T-helper 22 cell (primary cell): Measurements from ENCODE around the gene LEF1.
A peak's percentile ranks its signal among the peaks of the same experiment; 100 is the strongest.

Experiments
- DNase-seq: peaks from one replicate; pipeline ENCODE4 v3.0.0-alpha.2; 2020; ENCODE audit warnings: low read depth

Gene LEF1

GRCh38 chr4:108113229-108113628 lies 55.5 kb downstream of the LEF1 start:
- peak; percentile 46 for DNase-seq

- DNase-seq = no peak
Observed at GRCh38 chr4:108111781-108112180, 57.0 kb downstream of the LEF1 start.

- no peak for DNase-seq
Observed at GRCh38 chr4:108110450-108110849, 58.3 kb downstream of the LEF1 start.

- DNase-seq = no peak
Observed at GRCh38 chr4:108109997-108110416, 58.7 kb downstream of the LEF1 start.

- no peak for DNase-seq
Observed at GRCh38 chr4:108109111-108109510, 59.6 kb downstream of the LEF1 start.

GRCh38 chr4:108107729-108108382 lies 60.9 kb downstream of the LEF1 start:
- peak; percentile 26 for DNase-seq

- DNase-seq = no peak
Observed at GRCh38 chr4:108107101-108107500, 61.6 kb downstream of the LEF1 start.

- DNase-seq = no peak
Observed at GRCh38 chr4:108106186-108106585, 62.5 kb downstream of the LEF1 start.

GRCh38 chr4:108103099-108103862 lies 65.5 kb downstream of the LEF1 start:
- DNase-seq = no peak

GRCh38 chr4:108100827-108101226 lies 67.9 kb downstream of the LEF1 start:
- no peak for DNase-seq

- no peak for DNase-seq
Observed at GRCh38 chr4:108099838-108100237, 68.9 kb downstream of the LEF1 start.

- no peak for DNase-seq
Observed at GRCh38 chr4:108097990-108098553, 70.7 kb downstream of the LEF1 start.

GRCh38 chr4:108094923-108095482 lies 73.7 kb downstream of the LEF1 start:
- DNase-seq = no peak

GRCh38 chr4:108094131-108094530 lies 74.6 kb downstream of the LEF1 start:
- DNase-seq = no peak

- DNase-seq = no peak
Observed at GRCh38 chr4:108092288-108092687, 76.4 kb downstream of the LEF1 start.

- no peak for DNase-seq
Observed at GRCh38 chr4:108087293-108087967, 81.3 kb downstream of the LEF1 start.

- no peak for DNase-seq
Observed at GRCh38 chr4:108081256-108081655, 87.5 kb downstream of the LEF1 start.

- DNase-seq = peak; percentile 12
Observed at GRCh38 chr4:108080747-108081146, 88.0 kb downstream of the LEF1 start.

- DNase-seq = no peak
Observed at GRCh38 chr4:108078024-108078733, 90.6 kb downstream of the LEF1 start.

GRCh38 chr4:108072300-108072699 lies 96.4 kb downstream of the LEF1 start:
- DNase-seq = peak; percentile 59

GRCh38 chr4:108070775-108071174 lies 98.0 kb downstream of the LEF1 start:
- DNase-seq = no peak

- no peak for DNase-seq
Observed at GRCh38 chr4:108068442-108068841, 100.3 kb downstream of the LEF1 start.
